HG02884 (cell line): ENCODE results near the gene FGF13.

ENCODE experiments used
- ATAC-seq: cut with Tn5 transposase; IDR thresholded peaks from one replicate; pipeline ENCODE4 v1.9.1; 2021; ENCODE audit warnings: mild to moderate bottlenecking, moderate library complexity; ENCODE audit not compliant: unreplicated experiment

Gene FGF13

DNA sequence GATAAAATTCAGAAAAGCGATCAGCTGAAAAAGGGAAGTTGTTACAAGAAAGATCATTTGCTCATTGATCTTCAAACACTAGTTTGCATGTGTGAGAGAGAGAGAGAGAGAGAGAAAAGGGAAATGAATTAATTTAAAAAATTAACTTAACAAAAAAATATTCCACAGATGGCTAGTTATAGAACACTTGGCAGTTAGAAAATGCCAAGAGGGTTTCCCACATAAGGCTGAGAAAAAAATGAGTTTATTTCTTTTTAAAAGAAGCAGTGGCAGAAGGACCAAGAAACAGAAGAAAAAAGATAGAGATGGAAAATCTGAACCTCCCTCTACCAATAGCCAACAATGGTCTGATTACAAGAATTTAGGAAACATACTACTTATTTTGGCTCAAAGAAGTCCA lies 47.1 kb downstream of the FGF13 start:
- no peak for ATAC-seq

DNA sequence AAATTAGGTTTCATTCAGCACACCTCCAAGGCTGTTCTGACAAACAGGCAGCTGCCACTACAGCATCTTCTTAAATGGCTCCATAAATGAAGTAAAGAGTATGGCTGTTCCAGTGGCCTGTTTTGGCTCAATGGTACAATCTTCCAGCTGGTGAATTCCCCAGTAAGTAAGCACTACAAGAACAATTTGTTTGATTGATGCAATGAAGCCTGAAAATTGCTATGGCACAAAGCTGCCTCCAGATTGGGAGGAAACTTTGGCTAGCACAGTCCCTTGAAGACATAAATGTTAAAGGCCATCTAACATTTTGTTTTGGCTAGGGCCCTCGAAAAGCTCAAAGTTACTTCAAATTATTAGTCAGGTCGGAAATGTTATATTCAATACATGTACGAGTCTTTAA lies 47.5 kb downstream of the FGF13 start:
- no peak for ATAC-seq

DNA sequence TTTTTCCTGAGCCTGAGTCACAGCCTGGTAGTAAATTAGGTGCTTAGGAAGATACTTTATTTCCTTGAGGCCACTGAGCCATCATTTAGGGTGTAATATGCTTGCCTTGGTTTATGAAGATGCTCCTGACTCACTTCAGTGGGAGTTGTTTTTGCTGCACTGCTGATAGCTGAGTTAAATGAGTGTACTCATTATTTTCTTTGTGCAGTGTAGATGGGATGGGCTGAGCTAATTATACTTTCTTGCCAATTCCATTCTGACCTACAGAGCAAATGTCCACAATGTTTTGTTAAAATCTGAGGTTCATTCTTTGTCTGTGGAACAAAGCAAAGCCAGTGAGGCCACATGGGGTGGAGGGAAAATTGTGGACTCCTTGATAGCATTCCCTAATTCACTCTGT lies 60.0 kb downstream of the FGF13 start:
- ATAC-seq, result no peak

DNA sequence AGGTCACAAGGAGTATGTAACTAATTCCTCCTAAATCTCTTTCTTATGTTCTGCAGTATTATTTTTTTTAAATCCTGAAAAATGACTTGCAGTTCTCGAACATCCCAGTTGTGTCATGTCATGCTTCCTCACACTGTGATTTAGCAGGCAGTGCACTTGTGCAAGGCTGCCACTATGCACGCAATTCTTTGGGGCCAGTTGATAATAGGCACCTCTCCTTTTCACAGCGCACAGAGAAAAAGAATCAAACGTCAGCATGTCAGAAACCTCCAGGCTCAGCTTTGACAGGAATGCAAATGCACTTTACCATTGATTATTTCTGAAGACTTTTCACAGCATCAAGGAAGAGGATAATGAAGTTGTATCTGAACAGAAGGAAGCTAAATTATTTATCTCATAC lies 62.9 kb downstream of the FGF13 start:
- no peak for ATAC-seq

DNA sequence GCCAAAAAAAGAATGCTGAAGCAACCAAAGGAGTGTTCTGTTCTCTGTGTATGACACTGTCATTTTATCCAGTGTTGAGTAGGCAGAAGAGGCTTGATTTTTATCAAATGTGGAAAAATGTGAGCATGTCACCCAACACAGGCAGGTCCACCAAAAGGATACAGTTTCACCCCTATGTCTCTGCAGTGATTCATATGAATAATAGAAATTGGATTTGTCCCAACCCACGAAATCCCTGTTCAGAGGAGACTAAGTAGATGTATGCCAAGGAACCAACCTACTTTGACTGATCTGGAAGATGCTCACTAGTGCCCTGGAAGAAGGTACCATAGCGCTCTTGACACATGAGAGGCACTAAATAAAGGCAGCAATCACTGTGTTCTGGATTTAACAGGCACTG lies 72.5 kb downstream of the FGF13 start:
- no peak for ATAC-seq
